22Rv1 (cell line): Measurements from ENCODE around the gene UBAP1L.

ENCODE experiments used
- ZFX ChIP-seq: fragments of 450-650 bp; IDR thresholded peaks from 2 replicates; pipeline ENCODE4 v1.6.1; 2017; ENCODE audit warnings: antibody characterized with exemption, borderline replicate concordance
- TF ChIP-seq, protein P1 (sequence below): fragments of 450-650 bp; IDR thresholded peaks from 2 replicates; pipeline ENCODE4 v1.5.1; 2017; ENCODE audit warnings: mild to moderate bottlenecking

DNA sequence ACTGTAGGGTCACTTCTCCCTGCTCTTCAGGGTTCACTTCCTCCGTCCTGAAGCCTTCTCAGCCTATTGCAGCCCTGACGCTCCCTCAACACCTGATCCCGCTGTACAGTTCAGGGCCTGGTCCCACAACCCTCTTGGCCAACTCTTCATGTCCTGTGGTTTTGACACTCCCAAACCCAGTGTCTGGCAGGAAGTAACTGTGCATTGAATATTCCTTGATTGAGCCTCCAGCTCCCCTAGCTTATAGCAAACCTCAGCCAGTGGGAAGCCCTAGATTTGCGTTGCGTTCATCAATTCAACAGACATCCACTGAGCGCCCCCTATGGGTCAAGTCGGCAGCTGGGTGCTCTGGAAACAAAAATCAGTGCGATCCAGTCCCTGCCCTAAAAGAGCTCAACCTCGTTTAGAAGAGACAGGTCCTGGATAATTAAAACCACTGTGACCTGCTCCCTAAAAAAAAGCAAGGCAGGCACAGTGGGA lies 13.5 kb downstream of the UBAP1L start:
- TF ChIP-seq, protein P1, sequence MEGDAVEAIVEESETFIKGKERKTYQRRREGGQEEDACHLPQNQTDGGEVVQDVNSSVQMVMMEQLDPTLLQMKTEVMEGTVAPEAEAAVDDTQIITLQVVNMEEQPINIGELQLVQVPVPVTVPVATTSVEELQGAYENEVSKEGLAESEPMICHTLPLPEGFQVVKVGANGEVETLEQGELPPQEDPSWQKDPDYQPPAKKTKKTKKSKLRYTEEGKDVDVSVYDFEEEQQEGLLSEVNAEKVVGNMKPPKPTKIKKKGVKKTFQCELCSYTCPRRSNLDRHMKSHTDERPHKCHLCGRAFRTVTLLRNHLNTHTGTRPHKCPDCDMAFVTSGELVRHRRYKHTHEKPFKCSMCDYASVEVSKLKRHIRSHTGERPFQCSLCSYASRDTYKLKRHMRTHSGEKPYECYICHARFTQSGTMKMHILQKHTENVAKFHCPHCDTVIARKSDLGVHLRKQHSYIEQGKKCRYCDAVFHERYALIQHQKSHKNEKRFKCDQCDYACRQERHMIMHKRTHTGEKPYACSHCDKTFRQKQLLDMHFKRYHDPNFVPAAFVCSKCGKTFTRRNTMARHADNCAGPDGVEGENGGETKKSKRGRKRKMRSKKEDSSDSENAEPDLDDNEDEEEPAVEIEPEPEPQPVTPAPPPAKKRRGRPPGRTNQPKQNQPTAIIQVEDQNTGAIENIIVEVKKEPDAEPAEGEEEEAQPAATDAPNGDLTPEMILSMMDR = peak; percentile 89
- TF ChIP-seq ZFX = no peak
